ENCODE measurements around the gene SLIT3.

DNA sequence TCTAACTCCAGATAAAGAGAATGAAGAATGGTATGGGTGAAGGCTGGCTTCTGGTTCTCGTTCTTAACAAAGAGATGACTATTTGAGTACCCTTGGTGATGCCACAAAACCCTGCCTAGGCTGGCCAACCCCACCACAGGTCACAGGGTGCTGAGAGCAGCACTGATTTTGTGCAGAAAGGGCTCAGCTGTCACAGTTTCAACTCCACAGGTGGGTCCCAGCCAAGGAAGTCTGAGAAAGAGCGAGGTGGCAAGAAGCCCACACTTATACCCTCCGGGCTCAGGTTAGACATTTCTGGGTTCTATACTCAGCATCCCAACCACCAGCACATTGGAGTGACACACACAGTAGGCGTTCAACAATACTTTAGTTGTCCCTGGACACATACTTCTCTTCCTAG lies 118.1 kb downstream of the SLIT3 start:
- TF ChIP-seq, protein P1, sequence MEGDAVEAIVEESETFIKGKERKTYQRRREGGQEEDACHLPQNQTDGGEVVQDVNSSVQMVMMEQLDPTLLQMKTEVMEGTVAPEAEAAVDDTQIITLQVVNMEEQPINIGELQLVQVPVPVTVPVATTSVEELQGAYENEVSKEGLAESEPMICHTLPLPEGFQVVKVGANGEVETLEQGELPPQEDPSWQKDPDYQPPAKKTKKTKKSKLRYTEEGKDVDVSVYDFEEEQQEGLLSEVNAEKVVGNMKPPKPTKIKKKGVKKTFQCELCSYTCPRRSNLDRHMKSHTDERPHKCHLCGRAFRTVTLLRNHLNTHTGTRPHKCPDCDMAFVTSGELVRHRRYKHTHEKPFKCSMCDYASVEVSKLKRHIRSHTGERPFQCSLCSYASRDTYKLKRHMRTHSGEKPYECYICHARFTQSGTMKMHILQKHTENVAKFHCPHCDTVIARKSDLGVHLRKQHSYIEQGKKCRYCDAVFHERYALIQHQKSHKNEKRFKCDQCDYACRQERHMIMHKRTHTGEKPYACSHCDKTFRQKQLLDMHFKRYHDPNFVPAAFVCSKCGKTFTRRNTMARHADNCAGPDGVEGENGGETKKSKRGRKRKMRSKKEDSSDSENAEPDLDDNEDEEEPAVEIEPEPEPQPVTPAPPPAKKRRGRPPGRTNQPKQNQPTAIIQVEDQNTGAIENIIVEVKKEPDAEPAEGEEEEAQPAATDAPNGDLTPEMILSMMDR (IDR thresholded peaks at IDR 0.05), result no peak
- TF ChIP-seq POLR2A (IDR thresholded peaks at IDR 0.05), result no peak
